HepG2 (cell line): ENCODE results near the gene RHCE. TPM values are rescaled to one million over a fixed set of nuclear protein-coding genes. Genes with fewer than 3 reads are reported as not detected.
"Not testable (repeated sequence)": the region's sequence is repeated elsewhere in the genome, so short reads cannot be mapped to it uniquely, and the experiment has no call there.

Source experiments
- ATAC-seq: fragments of 200-7000 bp; cut with Tn5 transposase; 3 replicates; pipeline ENCODE4 v1.9.1; 2020; ENCODE audit warnings: mild to moderate bottlenecking, moderate library complexity
- BruUV-seq: library from RNA; stranded (reverse); fragments of 400-500 nt; replicated peaks from 2 replicates; lab custom pipeline; 2021; lab: Mats Ljungman, UMichigan
- CTCF ChIA-PET: fragments of 300-600 bp; formaldehyde crosslinking; extraction: SDS; loops from one replicate; lab custom pipeline; 2021; ENCODE audit warnings: low total read pairs, inconsistent platforms, low intra/inter-chr PET ratio; lab: Yijun Ruan, JAX
- POLR2A ChIA-PET: fragments of 350-600 bp; sonication (Branson Sonifier 250); formaldehyde crosslinking; loops from one replicate; lab custom pipeline; 2020; ENCODE audit warnings: antibody characterized with exemption, inconsistent platforms; lab: Yijun Ruan, JAX
- DNase-seq: peaks from one replicate; pipeline ENCODE4 v3.0.0-alpha.2; 2015; ENCODE audit warnings: low spot score
- FAIRE-seq: peaks from 3 replicates; lab custom pipeline; 2011; peaks lifted over from hg19 to GRCh38; lab: Jason Lieb, UNC
- H2AFZ ChIP-seq: one replicate; pipeline ENCODE4 v1.6.1; 2011; ENCODE audit warnings: low read length, inconsistent platforms
- H3K27ac ChIP-seq: fragments of 300-600 bp; 3 replicates; pipeline ENCODE4 v1.8.0; 2011; ENCODE audit warnings: mixed run types, mild to moderate bottlenecking, mixed read lengths, low read length, inconsistent platforms; ENCODE audit not compliant: insufficient read depth; ENCODE audit errors: extremely low read length
- H3K27me3 ChIP-seq, 2 experiments: fragments of 200-600 bp in 1 of 2; 2 replicates in 1 of 2; 3 replicates in 1 of 2; pipeline versions ENCODE4 v1.6.0 to v1.8.0; 2011; ENCODE audit warnings: low read length in 2 of 2, mild to moderate bottlenecking in 2 of 2, moderate library complexity in 2 of 2, inconsistent platforms in 1 of 2; ENCODE audit not compliant: insufficient read depth in 2 of 2, control insufficient read depth in 1 of 2
- H3K36me3 ChIP-seq, 2 experiments: fragments of 200-600 bp in 1 of 2; replicated peaks in 1 of 2; 2 replicates in 1 of 2; 3 replicates in 1 of 2; pipeline versions ENCODE4 v1.5.1 to v1.8.0; 2011; ENCODE audit warnings: low read length in 2 of 2, inconsistent platforms in 1 of 2; ENCODE audit not compliant: insufficient read depth in 2 of 2, control insufficient read depth in 1 of 2
- H3K4me1 ChIP-seq: 2 replicates; pipeline ENCODE4 v1.5.1; 2012; ENCODE audit warnings: low read length, inconsistent platforms; ENCODE audit not compliant: insufficient read depth
- H3K4me2 ChIP-seq: 2 replicates; pipeline ENCODE4 v1.6.0; 2011; ENCODE audit warnings: low read depth, low read length, inconsistent platforms
- H3K4me3 ChIP-seq, 3 experiments: fragments of 200-600 bp in 1 of 3; sonication (generic), shearing (Covaris generic) in 1 of 3; replicated peaks in 1 of 3; 2 replicates each; pipeline ENCODE4 v1.5.1; 2011 to 2016; ENCODE audit warnings: low read length in 3 of 3, inconsistent platforms in 2 of 3, low read depth in 2 of 3, mild to moderate bottlenecking in 2 of 3, control low read depth in 1 of 3, mixed read lengths in 1 of 3; ENCODE audit not compliant: insufficient read depth in 1 of 3
- H3K79me2 ChIP-seq: one replicate; pipeline ENCODE4 v1.6.1; 2011; ENCODE audit warnings: low read length, inconsistent platforms; ENCODE audit not compliant: insufficient read depth
- H3K9ac ChIP-seq: 2 replicates; pipeline ENCODE4 v1.6.0; 2011; ENCODE audit warnings: mild to moderate bottlenecking, low read depth, low read length, inconsistent platforms; ENCODE audit not compliant: insufficient read depth
- H3K9me3 ChIP-seq: 2 replicates; pipeline ENCODE4 v1.5.1; 2012; ENCODE audit warnings: mild to moderate bottlenecking, low read length
- H4K20me1 ChIP-seq: 2 replicates; pipeline ENCODE4 v1.6.0; 2011; ENCODE audit warnings: inconsistent platforms, mild to moderate bottlenecking, low read length, moderate library complexity; ENCODE audit not compliant: insufficient read depth
- KAT8 ChIP-seq: IDR thresholded peaks from 2 replicates; pipeline ENCODE4 v1.6.1; 2016; ENCODE audit warnings: missing genetic modification reagents, missing compliant biosample characterization
- ZNF121 ChIP-seq: sonication (generic); formaldehyde crosslinking; IDR thresholded peaks from 2 replicates; pipeline ENCODE4 v1.5.0; 2020; ENCODE audit warnings: mild to moderate bottlenecking, missing genetic modification reagents
- ZNF468 ChIP-seq: sonication (generic); formaldehyde crosslinking; IDR thresholded peaks from 2 replicates; pipeline ENCODE4 v1.8.0; 2022; ENCODE audit warnings: mild to moderate bottlenecking, moderate library complexity, missing genetic modification reagents
- ZNF670 ChIP-seq: sonication (generic); formaldehyde crosslinking; IDR thresholded peaks from 2 replicates; pipeline ENCODE4 v1.8.0; 2022; ENCODE audit warnings: mild to moderate bottlenecking, missing genetic modification reagents, borderline replicate concordance
- WGBS: methylation state at CpG from one replicate; pipeline ENCODE4 v1.1.6; 2017; ENCODE audit warnings: low lambda C conversion rate; 5-methylcytosine and 5-hydroxymethylcytosine counted together
- in situ Hi-C: cut with HindIII; loops from 2 replicates; pipeline ENCODE4 v1.10.0; 2017; ENCODE audit warnings: low pct_unique_long_range_greater_than_20kb; ENCODE audit not compliant: extremely low pct_ligation_motif_present
- intact Hi-C: fragments of 100-400 bp; cut with micrococcal nuclease; formaldehyde crosslinking; loops from one replicate; pipeline ENCODE4 v1.10.0; 2022; ENCODE audit not compliant: unreplicated experiment
- polyA plus RNA-seq, 8 experiments: library from polyadenylated mRNA; depleted of rRNA in 3 of 8; stranded (reverse) in 7 of 8; unstranded in 1 of 8; fragments of >200 nt; fragmentation: Illumina TruSeq in 4 of 8; extraction: Trizol in 4 of 8; gene quantifications; 2 replicates each; pipeline versions ENCODE4 v1.2.1 to v1.2.3, GENCODE V29; 2011 to 2016; ENCODE audit warnings: low read depth in 4 of 8, missing spikeins in 1 of 8, mixed read lengths in 1 of 8; ENCODE audit not compliant: insufficient read depth in 1 of 8
- total RNA-seq, 5 experiments: library from RNA; depleted of rRNA; stranded (reverse); fragments of >200 nt; fragmentation: Illumina TruSeq; extraction: Trizol; gene quantifications; 2 replicates each; pipeline ENCODE4 v1.2.3, GENCODE V29; 2016; ENCODE audit warnings: low read depth in 1 of 5
- TF ChIP-seq, protein P1 (sequence below): IDR thresholded peaks from 2 replicates; pipeline ENCODE4 v1.6.1; 2012; ENCODE audit warnings: inconsistent platforms

RHCE gene
- total and polyA plus RNA-seq, 2 of the 13 experiments (the other 11 are each of a cell fraction or from before 2014, with no cell fraction given), result 0.30 TPM; not detected in 1

DNA sequence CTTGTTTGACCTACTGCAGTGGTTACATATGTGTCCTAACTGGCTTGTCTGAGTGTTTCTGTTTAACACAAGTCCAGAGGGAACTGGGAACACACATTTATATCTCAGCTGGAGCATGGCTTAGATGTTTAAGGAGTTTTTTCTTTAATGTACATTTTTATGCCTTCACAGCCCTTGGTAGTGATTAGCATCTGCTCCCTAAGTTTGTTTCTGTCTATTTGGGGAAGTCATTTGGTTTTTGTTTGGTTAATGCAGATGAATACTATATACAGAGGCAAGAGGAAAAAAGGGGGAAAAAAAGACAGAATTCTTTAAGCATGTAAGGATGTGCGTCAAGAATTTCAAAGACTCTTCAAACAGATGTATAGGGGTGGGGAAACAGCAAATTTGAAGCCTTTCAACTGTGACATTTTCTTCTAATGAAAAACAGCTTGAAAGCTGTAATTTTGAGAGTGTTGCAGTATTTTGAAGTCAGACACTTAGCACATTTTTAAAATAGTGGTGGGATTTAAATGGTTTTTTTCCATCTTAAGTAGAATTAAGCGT, 25.4 kb upstream of the RHCE start:
- POLR2A ChIA-PET, result no interaction called here
- H3K27ac ChIP-seq, result no peak overlapping the region
- ATAC-seq, result no peak
- H3K9ac ChIP-seq, result no peak overlapping the region
- BruUV-seq, result no TSS peak
- H4K20me1 ChIP-seq, result no peaks in the 10 kb centered on the region
- H3K79me2 ChIP-seq, result peaks cover 19% of the 10 kb centered on the region
- WGBS, result 88% methylated on average over 2 of the region's 2 CpGs
- TF ChIP-seq KAT8 (CRISPR knock-in tag), result no peak
- TF ChIP-seq, protein P1, sequence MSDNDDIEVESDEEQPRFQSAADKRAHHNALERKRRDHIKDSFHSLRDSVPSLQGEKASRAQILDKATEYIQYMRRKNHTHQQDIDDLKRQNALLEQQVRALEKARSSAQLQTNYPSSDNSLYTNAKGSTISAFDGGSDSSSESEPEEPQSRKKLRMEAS, result no peak
- TF ChIP-seq ZNF468 (CRISPR knock-in tag), result no peak
- TF ChIP-seq ZNF670 (CRISPR knock-in tag), result no peak
- no peak overlapping the region for H3K4me3 ChIP-seq
- in situ Hi-C loops, result no loop called here
- H3K9me3 ChIP-seq, result no peaks in the 10 kb centered on the region
- H3K27me3 ChIP-seq, result no peaks in the 10 kb centered on the region
- H3K4me1 ChIP-seq, result no peaks in the 10 kb centered on the region
- no peak for FAIRE-seq
- intact Hi-C loops, result no loop called here
- CTCF ChIA-PET, result no interaction called here
- H3K36me3 ChIP-seq, result peaks cover 1 to 17% of the 10 kb centered on the region in 2 experiments; a peak in 3 of 5 replicates
- DNase-seq, result no peak
- no peak overlapping the region for H3K4me2 ChIP-seq
- no peak overlapping the region for H2AFZ ChIP-seq

DNA sequence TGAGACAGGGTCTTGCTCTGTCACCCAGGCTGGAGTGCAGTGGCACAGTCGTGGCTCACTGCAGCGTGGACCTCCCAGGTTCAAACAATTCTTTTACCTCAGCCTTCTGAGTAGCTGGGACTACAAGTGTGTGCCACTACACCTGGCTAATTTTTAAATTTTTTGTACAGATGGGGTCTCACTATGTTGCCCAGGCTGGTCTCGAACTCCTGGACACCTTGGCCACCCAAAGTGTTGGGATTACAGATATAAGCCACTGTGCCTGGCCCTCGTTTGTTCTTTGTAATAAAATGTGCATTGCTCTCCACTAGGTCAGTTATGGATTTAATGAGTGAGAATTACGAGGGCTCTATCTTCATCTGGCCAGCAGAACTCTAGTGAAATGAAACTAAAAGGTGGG, 24.0 kb upstream of the RHCE start:
- WGBS, result 92% methylated on average over 5 of the region's 5 CpGs
- not testable (repeated sequence) for H3K27me3 ChIP-seq, H3K9me3 ChIP-seq
- peak; percentile 67; the same call in 1 of the 2 replicates for TF ChIP-seq ZNF121 (CRISPR knock-in tag)
- TF ChIP-seq, all 625 proteins: peak for 1; not testable (repeated sequence) for 624
- H2AFZ ChIP-seq, ATAC-seq, BruUV-seq, DNase-seq, H3K27ac ChIP-seq, H3K4me2 ChIP-seq, intact Hi-C loops, POLR2A ChIA-PET, H4K20me1 ChIP-seq, FAIRE-seq, H3K4me1 ChIP-seq, H3K9ac ChIP-seq, CTCF ChIA-PET, in situ Hi-C loops, H3K4me3 ChIP-seq: not testable (repeated sequence)
- peaks cover 22% of the 10 kb centered on the region for H3K79me2 ChIP-seq
- peaks cover 1 to 12% of the 10 kb centered on the region in 2 experiments; a peak in 3 of 5 replicates for H3K36me3 ChIP-seq
